Measurements from ENCODE around the gene ABCA6.
A peak's percentile ranks its signal among the peaks of the same experiment; 100 is the strongest.
"Not testable (repeated sequence)": the region's sequence is repeated elsewhere in the genome, so short reads cannot be mapped to it uniquely, and the experiment has no call there.

The ABCA6 gene

DNA sequence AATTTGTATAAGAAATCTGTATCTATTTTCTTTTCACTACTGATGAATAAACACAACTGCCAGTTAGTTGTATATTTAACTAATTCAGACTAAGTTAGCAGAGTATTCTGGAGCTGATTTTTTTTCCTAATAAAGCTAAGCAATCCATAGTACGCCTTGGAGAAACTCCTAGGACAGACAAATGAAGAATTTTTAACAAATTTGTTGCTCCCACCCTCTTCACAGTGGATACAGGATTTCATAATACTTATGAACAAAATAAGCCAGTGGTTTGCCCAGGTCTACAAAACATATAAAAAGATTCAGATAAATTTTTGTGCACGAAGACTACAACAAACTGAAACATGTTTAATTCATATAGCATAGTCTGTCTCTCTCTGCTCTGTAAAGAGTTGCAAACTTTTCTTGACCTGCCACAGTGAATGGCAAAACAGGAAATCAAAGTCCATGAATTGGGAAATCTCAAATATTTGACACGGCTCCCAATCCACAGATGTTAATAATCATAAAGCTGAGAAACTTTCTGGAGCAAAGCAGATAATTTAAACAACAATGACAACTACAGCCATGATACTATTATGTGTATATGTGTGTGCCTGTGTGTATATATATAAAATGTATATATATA, 594 bp upstream of the ABCA6 start:
- no peak for DNase-seq

- no peak for DNase-seq
Measured at GRCh38 chr17:69134112-69134511, 7.6 kb downstream of the ABCA6 start.

DNA sequence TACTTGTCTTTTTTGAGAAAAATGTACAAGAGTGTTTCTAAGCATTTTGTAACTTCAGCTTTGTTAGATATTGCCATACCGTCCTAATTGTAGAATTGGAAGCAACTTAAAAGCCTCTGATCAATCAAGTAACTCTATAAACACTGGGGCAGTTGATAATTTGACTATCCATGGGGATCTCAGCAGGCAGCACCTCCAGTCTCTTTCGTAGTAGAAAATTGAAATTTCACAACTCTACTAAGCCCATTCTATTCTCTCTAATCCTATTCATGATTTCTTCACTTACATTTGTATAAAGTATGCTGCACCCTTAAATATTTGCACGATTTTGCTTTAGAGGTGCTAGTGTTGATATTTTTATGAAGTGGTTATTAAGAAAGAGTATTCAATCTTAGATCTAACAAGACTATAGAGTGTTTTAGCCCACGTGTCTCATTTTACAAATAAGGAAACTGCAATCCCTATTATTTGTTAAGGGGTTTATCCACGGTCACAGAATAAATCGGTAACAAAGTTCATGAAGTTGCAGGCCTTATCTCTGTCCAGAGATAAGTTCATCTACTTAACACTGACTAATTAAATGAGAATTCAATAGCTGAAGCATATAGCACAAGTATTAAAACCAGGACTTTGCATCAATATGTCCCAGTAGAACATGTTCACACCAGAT, 10.9 kb downstream of the ABCA6 start:
- DNase-seq, result no peak

DNA sequence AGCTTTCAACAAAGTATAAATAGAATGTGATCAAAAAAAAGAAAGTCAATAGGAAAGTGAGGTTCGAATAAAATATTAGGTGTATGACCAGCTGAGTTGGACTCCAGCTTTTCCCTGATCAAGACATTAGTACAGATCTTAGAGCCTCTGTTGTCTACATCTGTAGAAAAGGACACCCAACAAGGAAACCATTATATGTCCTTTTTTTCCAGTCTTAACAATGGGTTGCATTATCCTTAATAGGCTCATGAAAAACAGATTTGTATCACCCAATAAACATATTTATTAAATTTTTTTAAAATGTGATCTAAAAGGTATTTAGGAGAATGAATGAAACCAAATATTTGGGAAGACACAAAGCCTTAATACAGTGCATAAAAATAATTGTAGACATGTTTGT, 18.1 kb downstream of the ABCA6 start:
- no peak for DNase-seq

- no peak for DNase-seq
Measured at GRCh38 chr17:69122065-69122464, 19.6 kb downstream of the ABCA6 start.

GRCh38 chr17:69117855-69118784, 23.6 kb downstream of the ABCA6 start:
- DNase-seq, result no peak

- DNase-seq, result no peak
Measured at GRCh38 chr17:69111794-69112193, 29.9 kb downstream of the ABCA6 start.

DNA sequence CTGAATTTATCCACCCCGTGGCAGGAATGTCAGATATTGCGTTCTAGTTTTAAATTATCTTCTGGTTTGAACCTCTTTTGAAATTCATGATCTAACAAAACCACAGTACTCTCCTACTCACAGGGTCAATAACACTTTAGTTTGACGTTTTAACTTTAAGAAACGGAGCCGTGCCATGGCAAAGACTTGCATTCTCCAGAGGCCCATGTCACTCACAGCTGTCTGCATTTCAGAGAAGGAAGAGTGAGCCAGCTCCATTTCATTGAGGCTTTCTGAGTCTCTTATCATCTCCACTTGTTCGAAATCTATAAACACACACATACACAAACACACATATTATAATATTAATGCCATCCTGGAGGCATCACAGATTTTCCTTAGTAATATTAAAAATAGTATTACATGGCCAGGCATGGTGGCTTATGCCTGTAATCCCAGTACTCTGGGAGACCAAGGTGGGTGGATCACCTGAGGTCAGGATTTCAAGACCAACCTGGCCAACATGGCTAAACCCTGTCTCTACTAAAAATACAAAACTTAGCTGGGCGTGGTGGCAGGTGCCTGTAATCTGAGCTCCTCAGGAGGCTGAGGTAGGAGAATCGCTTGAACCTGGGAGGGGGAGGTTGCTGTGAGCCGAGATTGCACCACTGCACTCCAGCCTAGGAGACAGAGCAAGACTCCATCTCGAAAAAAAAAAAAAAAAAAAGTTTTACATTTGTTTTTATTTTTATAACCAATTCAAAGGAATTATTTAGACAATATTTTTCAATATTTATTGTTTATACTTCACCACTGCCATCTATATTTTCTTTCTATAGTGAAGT, 35.6 kb downstream of the ABCA6 start:
- DNase-seq, result no peak

GRCh38 chr17:69103557-69104233, 38.0 kb downstream of the ABCA6 start:
- no peak for DNase-seq

GRCh38 chr17:69098625-69099024, 43.1 kb downstream of the ABCA6 start:
- DNase-seq, result no peak

GRCh38 chr17:69096541-69096940, 45.2 kb downstream of the ABCA6 start:
- DNase-seq, result no peak

- DNase-seq, result no peak
Measured at GRCh38 chr17:69093995-69094394, 47.7 kb downstream of the ABCA6 start.

DNA sequence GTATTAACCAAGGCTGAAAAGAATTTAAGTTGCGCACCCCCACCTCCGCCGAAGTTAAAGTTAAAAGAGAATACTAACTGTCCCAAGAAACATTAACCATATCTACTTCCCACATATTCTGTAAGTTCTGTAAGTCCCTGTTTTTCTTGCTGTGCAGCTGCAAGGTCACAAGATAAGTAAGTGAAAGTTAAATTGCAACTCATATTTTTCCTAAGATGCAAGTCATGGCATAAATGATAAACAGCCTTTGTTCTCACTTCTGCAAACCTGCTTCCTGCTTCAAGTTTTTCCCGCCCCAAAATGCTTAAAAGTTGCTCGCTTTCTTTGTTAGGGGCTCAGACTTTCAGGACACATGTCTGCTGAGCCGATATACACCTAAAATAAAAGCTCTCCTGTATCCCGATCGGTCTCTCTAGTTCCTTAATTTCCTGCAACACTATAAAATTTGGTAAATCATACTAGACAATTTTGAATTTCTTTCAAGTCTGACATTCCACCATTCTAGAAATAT, 48.4 kb downstream of the ABCA6 start:
- DNase-seq, result no peak

GRCh38 chr17:69090365-69090764, 51.3 kb downstream of the ABCA6 start:
- DNase-seq, result no peak

- DNase-seq, result no peak
Measured at GRCh38 chr17:69088643-69089200, 53.0 kb downstream of the ABCA6 start.

- no peak for DNase-seq
Measured at GRCh38 chr17:69086641-69087040, 55.1 kb downstream of the ABCA6 start.

DNA sequence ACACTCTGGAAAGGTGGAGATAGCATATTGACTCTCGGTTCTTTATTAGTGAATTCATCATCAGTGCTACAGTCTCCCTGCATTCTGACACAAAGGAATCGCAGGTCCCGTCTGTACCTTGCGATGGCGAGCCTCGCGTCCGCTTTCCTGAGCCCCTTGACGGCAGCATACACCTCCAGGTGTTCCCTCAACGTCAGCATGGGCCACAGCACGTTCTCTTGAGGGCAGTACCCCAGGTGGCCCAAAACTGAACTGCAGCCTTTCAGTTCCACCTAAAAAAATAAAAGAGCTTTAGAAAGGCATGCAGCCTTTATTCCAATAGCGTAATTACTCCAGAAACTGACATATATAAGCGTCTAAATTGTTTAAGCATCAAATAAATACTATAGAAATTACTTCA, 56.8 kb downstream of the ABCA6 start:
- peak; percentile 20 for DNase-seq

GRCh38 chr17:69082696-69083095, 59.0 kb downstream of the ABCA6 start:
- DNase-seq, result no peak

DNA sequence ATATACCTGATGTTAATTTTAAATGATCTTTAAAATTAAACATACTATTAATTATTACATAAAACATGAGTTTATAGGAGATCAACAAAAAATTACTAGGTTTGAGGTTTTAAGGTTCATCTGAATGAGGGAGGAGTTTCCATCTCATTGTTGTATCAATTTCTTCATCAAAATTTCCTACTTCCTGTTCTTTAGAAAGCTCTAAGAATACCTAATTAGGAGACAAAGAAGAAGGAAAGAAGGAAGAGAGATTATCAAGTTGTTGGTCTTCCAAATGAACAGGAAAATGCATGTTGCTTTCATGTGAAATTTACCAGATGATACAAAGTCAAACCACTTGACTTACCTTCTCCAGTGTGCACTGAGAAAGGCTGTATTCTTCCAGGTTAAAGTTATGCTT, 62.8 kb downstream of the ABCA6 start:
- DNase-seq, result no peak

GRCh38 chr17:69075823-69076222, 65.9 kb downstream of the ABCA6 start:
- DNase-seq, result no peak

DNA sequence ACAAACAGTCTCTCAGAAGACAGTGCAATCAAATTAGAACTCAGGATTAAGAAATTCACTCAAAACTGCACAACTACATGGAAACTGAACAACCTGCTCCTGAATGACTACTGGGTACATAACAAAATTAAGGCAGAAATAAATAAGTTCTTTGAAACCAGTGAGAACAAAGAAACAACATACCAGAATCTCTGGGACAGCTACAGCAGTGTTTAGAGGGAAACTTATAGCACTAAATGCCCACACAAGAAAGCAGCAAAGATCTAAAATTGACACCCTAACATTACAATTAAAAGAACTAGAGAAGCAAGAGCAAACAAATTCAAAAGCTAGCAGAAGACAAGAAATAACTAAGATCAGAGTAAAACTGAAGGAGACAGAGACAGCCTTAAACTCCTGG, 68.3 kb downstream of the ABCA6 start:
- DNase-seq, result not testable (repeated sequence)

DNA sequence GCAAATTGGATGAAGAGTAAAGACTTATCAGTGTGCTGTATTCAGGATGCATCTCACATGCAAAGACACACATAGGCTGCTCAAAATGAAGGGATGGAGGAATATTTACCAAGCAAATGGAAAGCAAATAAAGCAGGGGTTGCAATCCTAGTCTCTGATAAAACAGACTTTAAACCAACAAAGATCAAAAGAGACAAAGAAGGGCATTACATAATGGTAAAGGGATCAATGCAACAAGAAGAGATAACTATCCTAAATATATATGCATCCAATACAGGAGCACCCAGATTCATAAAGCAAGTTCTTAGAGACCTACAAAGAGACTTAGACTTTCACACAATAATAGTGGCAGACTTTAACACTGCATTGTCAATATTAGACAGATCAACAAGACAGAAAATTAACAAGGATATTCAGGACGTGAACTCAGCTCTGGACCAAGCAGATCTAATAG, 68.9 kb downstream of the ABCA6 start:
- not testable (repeated sequence) for DNase-seq

Data from RPMI8226 (cell line).